Smooth muscle cell (in vitro differentiated cells): ENCODE measurements around the gene GPC1. TPM values are rescaled to one million over a fixed set of nuclear protein-coding genes. Genes with fewer than 3 reads are reported as not detected.

Source experiments
- DNase-seq: peaks from one replicate; lab custom pipeline; 2025; ENCODE audit not compliant: unreplicated experiment; lab: John Stamatoyannopoulos, UW
- H2AFZ ChIP-seq: fragments of 200-600 bp; sonication (generic); 2 replicates; pipeline ENCODE4 v1.6.0; 2016; ENCODE audit warnings: antibody characterized with exemption, low read depth, mild to moderate bottlenecking
- H3F3A ChIP-seq: fragments of 200-600 bp; sonication (generic); 2 replicates; pipeline ENCODE4 v1.6.0; 2017; ENCODE audit warnings: antibody characterized with exemption, low read depth
- H3K27ac ChIP-seq: fragments of 200-600 bp; sonication (generic); 2 replicates; pipeline ENCODE4 v1.5.1; 2016; ENCODE audit warnings: low read depth, mild to moderate bottlenecking
- H3K27me3 ChIP-seq: fragments of 200-600 bp; sonication (generic); 2 replicates; pipeline ENCODE4 v1.6.1; 2016; ENCODE audit warnings: low read depth, mild to moderate bottlenecking
- H3K36me3 ChIP-seq: fragments of 200-600 bp; sonication (generic); 2 replicates; pipeline ENCODE4 v1.5.1; 2016; ENCODE audit warnings: low read depth
- H3K4me1 ChIP-seq: fragments of 200-600 bp; sonication (generic); 2 replicates; pipeline ENCODE4 v1.5.1; 2016; ENCODE audit warnings: low read depth
- H3K4me2 ChIP-seq: fragments of 200-600 bp; sonication (generic); 2 replicates; pipeline ENCODE4 v1.6.0; 2016; ENCODE audit warnings: mild to moderate bottlenecking
- H3K4me3 ChIP-seq: fragments of 200-600 bp; sonication (generic); 2 replicates; pipeline ENCODE4 v1.5.1; 2016; ENCODE audit warnings: mild to moderate bottlenecking
- H3K79me2 ChIP-seq: fragments of 200-600 bp; sonication (generic); 2 replicates; pipeline ENCODE4 v1.6.0; 2016; ENCODE audit warnings: low read depth, mild to moderate bottlenecking
- H3K9ac ChIP-seq: fragments of 200-600 bp; sonication (generic); 2 replicates; pipeline ENCODE4 v1.6.0; 2016; ENCODE audit warnings: low read depth
- H3K9me3 ChIP-seq: fragments of 200-600 bp; sonication (generic); replicated peaks from 2 replicates; pipeline ENCODE4 v1.5.1; 2016; ENCODE audit warnings: low read depth
- H4K20me1 ChIP-seq: fragments of 200-600 bp; sonication (generic); 2 replicates; pipeline ENCODE4 v1.6.0; 2016; ENCODE audit warnings: low read depth
- WGBS: methylation state at CpG from one replicate; pipeline ENCODE4 v1.1.7; 2016; ENCODE audit warnings: low lambda C conversion rate; 5-methylcytosine and 5-hydroxymethylcytosine counted together
- polyA plus RNA-seq: library from polyadenylated mRNA; unstranded; fragments of >200 nt; fragmentation: Nextera tagmentation; extraction: Ambion mirVana; gene quantifications from 2 replicates; pipeline ENCODE4 v1.2.1, GENCODE V29; 2016
- total RNA-seq: library from RNA; depleted of rRNA; stranded (reverse); fragments of >200 nt; gene quantifications from 2 replicates; pipeline ENCODE4 v1.2.3, GENCODE V29; 2014
- TF ChIP-seq, protein P1 (sequence below): fragments of 200-600 bp; sonication (generic); IDR thresholded peaks from 2 replicates; pipeline ENCODE4 v1.5.1; 2017; ENCODE audit warnings: borderline replicate concordance, mild to moderate bottlenecking, antibody characterized with exemption; ENCODE audit not compliant: insufficient read depth, poor library complexity, severe bottlenecking

The GPC1 gene
- total and polyA plus RNA-seq, 2 experiments from 2014 or later = 88.9 to 221 TPM

DNA sequence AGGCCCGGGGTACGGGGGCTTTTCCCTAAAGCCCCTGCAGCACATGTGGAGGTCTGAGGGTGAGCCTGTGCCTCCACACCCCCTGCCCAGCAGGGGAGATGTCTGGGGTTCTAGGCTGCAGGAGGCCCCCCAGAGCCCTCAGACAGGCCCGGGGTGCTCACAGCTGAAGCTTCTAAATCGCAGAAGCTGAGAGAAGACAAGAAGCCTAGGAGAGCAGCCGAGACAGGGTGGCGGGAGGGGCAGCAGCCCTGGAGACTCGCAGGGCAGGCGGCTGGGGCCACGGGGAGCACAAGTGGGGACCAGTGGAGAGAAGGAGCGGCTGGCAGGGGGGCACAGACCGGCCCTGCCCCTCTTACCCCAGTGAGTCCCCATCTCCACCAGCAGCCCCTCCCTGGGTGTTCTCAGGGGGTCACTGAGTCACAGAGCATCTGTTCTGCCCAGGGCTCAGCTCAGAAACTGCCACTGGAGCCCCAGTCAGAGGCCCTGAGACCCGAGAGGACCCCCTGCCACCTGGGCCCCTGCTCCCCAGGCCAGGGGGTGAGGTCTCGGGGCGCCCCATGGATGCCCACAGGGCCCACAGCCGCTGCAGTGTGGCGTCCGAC is 26.1 kb downstream of the GPC1 start:
- Histone ChIP-seq H3K9me3 (no peaks in the 10 kb centered on the region), H3K79me2 (no peaks in the 10 kb centered on the region), H3K27ac (no peak overlapping the region), H4K20me1 (peaks cover 66% of the 10 kb centered on the region), H3K36me3 (no peaks in the 10 kb centered on the region), H3K4me1 (peaks cover 16% of the 10 kb centered on the region), H3K27me3 (no peaks in the 10 kb centered on the region), H2AFZ (no peak overlapping the region), H3K9ac (no peak overlapping the region), H3K4me2 (no peak overlapping the region), H3F3A (no peaks in the 10 kb centered on the region), H3K4me3 (no peak overlapping the region)
- TF ChIP-seq, protein P1, sequence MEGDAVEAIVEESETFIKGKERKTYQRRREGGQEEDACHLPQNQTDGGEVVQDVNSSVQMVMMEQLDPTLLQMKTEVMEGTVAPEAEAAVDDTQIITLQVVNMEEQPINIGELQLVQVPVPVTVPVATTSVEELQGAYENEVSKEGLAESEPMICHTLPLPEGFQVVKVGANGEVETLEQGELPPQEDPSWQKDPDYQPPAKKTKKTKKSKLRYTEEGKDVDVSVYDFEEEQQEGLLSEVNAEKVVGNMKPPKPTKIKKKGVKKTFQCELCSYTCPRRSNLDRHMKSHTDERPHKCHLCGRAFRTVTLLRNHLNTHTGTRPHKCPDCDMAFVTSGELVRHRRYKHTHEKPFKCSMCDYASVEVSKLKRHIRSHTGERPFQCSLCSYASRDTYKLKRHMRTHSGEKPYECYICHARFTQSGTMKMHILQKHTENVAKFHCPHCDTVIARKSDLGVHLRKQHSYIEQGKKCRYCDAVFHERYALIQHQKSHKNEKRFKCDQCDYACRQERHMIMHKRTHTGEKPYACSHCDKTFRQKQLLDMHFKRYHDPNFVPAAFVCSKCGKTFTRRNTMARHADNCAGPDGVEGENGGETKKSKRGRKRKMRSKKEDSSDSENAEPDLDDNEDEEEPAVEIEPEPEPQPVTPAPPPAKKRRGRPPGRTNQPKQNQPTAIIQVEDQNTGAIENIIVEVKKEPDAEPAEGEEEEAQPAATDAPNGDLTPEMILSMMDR = no peak
- 97% methylated on average over 15 of the region's 17 CpGs for WGBS
- DNase-seq = no peak

DNA sequence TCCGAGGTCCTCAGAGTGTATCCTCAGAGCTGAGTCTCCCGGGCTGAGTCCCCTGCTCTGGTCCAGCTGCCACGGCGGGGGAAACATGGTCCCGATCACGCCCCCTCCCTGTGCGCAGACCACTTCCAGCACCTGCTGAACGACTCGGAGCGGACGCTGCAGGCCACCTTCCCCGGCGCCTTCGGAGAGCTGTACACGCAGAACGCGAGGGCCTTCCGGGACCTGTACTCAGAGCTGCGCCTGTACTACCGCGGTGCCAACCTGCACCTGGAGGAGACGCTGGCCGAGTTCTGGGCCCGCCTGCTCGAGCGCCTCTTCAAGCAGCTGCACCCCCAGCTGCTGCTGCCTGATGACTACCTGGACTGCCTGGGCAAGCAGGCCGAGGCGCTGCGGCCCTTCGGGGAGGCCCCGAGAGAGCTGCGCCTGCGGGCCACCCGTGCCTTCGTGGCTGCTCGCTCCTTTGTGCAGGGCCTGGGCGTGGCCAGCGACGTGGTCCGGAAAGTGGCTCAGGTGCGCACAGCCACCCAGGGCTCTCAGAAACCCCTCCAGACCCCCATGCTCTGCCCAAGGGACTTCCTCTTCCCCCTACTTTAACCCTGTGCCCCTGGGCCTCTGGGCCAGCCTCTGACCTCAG is 26.7 kb downstream of the GPC1 start:
- WGBS = 97% methylated on average over 37 of the region's 41 CpGs
- no peak for DNase-seq
- Histone ChIP-seq H3K9me3 (no peaks in the 10 kb centered on the region), H3K27me3 (no peaks in the 10 kb centered on the region), H3K79me2 (no peaks in the 10 kb centered on the region), H3K27ac (no peak overlapping the region), H3K4me2 (no peak overlapping the region), H3K36me3 (no peaks in the 10 kb centered on the region), H3K4me1 (peaks cover 10% of the 10 kb centered on the region), H3K9ac (no peak overlapping the region), H3F3A (no peaks in the 10 kb centered on the region), H2AFZ (no peak overlapping the region), H4K20me1 (peaks cover 59% of the 10 kb centered on the region), H3K4me3 (no peak overlapping the region)
- TF ChIP-seq, protein P1 = no peak

DNA sequence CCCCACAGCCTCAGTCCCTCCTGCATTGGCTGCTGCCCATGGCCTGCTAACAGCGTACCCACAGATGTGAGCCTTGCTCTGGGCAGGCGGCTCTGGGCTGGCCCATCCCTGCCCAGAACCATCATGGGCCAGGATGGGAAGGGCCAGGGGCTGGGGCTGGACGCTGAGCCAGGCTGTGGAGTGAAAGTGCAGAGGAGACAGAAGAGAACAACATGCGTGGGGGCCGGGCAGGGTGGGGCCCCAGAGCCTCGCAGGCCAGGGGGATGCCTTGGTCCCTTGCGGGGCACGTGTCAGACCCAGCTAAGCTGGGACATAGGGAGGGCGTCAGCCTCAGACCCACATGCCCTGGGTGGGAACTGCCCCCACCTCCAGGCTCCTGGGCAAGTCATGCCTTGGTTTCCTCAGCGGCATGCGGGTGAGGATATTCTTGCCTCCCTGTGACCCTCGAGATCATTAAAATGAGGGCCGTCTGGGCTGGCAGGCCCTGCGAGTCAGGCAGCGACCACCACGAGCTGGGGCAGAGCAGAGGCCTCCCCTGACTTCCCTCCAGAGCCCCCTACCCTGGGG is 27.3 kb downstream of the GPC1 start:
- no peak overlapping the region for H3K4me2 ChIP-seq
- TF ChIP-seq, protein P1 = no peak
- no peaks in the 10 kb centered on the region for H3K36me3 ChIP-seq
- no peaks in the 10 kb centered on the region for H3K79me2 ChIP-seq
- no peak overlapping the region for H2AFZ ChIP-seq
- H3F3A ChIP-seq = no peaks in the 10 kb centered on the region
- peaks cover 4% of the 10 kb centered on the region for H3K4me1 ChIP-seq
- no peak overlapping the region for H3K4me3 ChIP-seq
- DNase-seq = no peak
- peaks cover 53% of the 10 kb centered on the region for H4K20me1 ChIP-seq
- no peak overlapping the region for H3K27ac ChIP-seq
- WGBS = 96% methylated on average over 16 of the region's 16 CpGs
- H3K9me3 ChIP-seq = no peaks in the 10 kb centered on the region
- H3K27me3 ChIP-seq = no peaks in the 10 kb centered on the region
- no peak overlapping the region for H3K9ac ChIP-seq
